Astrocyte of the cerebellum (primary cell): ENCODE data around the gene XKR8.

Experiments used
- DNase-seq: peaks from one replicate; pipeline ENCODE4 v3.0.0-alpha.2; 2011; ENCODE audit warnings: low read depth
- H3K4me3 ChIP-seq: 2 replicates; pipeline ENCODE4 v1.5.1; 2011; ENCODE audit warnings: mild to moderate bottlenecking, low read depth, low read length, moderate library complexity
- in situ Hi-C: cut with HindIII; loops from 2 replicates; pipeline ENCODE4 v1.10.0; 2017; ENCODE audit warnings: low sequenced_read_pairs
- TF ChIP-seq, protein P1 (sequence below): IDR thresholded peaks from 2 replicates; pipeline ENCODE4 v1.5.1; 2012; ENCODE audit warnings: low read length, low read depth, moderate library complexity, mild to moderate bottlenecking; ENCODE audit errors: missing control alignments

The XKR8 gene

DNA sequence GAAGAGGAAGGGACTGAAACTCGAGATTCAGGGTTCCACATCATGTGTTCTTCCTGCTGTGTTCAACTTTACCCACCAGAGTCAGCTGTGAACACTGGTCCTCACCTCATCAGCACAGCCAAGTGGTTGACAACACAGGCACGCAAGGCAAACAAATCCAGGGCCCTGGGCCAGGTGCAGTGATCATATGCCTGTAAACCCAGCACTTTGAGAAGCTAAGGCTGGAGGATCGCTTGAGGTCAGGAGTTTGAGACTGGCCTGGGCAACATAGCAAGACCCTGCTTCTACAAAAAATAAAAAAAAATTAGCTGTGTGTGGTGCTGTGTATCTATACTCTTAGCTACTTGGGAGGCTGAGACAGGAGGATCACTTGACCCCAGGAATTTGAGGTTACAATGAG, 8.4 kb upstream of the XKR8 start:
- no peak for DNase-seq
- in situ Hi-C loops: no loop called here
- TF ChIP-seq, protein P1, sequence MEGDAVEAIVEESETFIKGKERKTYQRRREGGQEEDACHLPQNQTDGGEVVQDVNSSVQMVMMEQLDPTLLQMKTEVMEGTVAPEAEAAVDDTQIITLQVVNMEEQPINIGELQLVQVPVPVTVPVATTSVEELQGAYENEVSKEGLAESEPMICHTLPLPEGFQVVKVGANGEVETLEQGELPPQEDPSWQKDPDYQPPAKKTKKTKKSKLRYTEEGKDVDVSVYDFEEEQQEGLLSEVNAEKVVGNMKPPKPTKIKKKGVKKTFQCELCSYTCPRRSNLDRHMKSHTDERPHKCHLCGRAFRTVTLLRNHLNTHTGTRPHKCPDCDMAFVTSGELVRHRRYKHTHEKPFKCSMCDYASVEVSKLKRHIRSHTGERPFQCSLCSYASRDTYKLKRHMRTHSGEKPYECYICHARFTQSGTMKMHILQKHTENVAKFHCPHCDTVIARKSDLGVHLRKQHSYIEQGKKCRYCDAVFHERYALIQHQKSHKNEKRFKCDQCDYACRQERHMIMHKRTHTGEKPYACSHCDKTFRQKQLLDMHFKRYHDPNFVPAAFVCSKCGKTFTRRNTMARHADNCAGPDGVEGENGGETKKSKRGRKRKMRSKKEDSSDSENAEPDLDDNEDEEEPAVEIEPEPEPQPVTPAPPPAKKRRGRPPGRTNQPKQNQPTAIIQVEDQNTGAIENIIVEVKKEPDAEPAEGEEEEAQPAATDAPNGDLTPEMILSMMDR: no peak
- no peak overlapping the region for H3K4me3 ChIP-seq

DNA sequence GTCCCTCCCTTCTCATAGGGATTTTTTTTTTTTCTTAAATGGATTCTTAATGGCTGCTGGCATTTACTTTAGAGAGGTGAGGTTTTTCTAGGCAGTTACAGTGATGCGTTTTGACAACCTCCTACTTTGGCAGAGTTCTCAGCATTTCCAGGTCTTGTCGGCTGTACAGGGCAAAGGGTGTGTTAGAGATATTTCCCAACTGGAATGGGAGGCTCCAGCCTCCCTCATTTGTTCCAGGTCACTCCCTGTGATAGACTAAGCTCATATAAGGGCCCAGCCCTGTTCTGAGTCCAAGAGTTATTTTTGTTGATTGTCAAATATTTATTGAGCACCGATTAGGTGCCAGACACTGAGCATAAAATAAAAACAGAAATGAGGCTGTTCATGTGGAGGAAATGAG, 7.6 kb upstream of the XKR8 start:
- no peak overlapping the region for H3K4me3 ChIP-seq
- in situ Hi-C loops: no loop called here
- no peak for DNase-seq

DNA sequence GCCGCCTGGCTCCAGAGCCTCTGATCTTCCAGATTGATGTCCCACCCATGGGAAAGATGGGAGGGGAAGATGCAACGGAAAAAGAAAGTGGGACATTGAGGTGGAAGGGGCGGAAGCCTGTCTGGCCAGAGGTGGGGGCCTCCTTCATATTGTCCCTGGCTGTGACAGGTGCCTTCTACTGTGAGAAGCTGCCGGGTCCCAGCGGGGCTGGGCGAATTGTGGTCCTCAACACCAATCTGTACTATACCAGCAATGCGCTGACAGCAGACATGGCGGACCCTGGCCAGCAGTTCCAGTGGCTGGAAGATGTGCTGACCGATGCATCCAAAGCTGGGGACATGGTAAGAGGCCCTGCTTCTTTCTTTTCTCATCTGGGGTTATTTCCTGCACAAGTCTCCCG, 5.6 kb upstream of the XKR8 start:
- in situ Hi-C loops: no loop called here

More for the DNA sequence above, 7.6 kb upstream of the XKR8 start:
- TF ChIP-seq, protein P1: no peak

DNA sequence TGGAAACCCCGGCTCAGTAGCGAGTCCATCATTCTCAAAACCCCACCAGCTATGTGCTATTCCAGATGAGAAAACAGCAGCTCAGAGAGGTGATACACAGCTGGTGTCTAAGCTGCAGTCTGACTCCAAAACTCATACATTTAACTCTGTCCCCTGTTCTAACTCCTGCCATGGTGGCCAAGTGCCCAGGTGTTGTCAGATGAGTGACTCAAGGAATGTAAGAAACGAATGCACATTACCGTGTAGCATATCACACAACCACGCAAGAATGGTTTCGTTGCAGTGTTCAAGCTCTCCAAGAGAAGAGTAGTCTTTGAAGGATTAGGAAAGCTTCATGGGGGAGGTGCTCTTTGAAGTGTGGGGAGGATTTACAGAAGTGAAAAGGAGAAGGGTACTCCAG, 4.7 kb upstream of the XKR8 start:
- DNase-seq: no peak
- no peak overlapping the region for H3K4me3 ChIP-seq
- TF ChIP-seq, protein P1: no peak
- in situ Hi-C loops: no loop called here

More for the DNA sequence above, 5.6 kb upstream of the XKR8 start:
- TF ChIP-seq, protein P1: no peak
- DNase-seq: no peak
- no peak overlapping the region for H3K4me3 ChIP-seq

DNA sequence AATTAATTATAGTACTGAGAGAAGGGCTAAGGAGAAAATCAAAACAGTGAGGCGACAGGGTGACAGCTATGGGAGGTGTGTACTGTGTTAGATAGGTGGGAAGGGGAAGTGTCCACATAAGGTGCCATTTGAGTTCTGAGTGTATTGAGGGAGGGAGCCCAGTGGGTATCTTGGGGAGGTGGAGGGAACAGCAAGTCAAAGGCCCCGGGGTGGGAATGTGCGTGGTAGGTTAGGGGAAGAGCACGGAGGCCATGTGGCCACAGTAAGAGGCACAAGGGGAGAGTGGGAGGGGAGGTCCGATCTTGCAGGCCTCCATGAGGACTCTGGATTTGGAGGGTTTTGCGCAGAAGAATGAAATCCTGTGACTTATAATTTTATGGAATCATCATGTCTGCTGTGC, 3.0 kb upstream of the XKR8 start:
- in situ Hi-C loops: no loop called here
- TF ChIP-seq, protein P1: no peak
- DNase-seq: no peak
- H3K4me3 ChIP-seq: no peak overlapping the region

DNA sequence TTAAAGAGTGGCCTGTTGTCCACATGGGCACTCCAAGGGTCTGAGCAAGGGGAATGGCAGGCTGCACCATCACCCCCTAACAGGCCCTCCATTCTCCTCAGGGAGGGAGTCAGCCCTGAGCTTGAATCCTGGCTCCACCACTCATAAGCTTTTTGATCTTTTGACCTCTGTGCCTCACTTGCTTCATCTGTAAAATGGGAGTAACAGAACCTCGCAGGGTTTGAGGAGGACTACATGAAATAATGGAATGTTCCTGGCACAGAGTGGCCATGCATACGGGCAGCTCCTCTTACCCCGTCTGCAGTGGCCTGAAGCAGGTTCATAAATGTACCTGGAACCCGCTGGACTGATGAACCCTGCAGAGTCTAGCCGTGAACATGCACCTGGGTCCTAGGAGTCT, 2.1 kb upstream of the XKR8 start:
- TF ChIP-seq, protein P1: no peak
- in situ Hi-C loops: no loop called here
- H3K4me3 ChIP-seq: no peak overlapping the region
- DNase-seq: no peak

DNA sequence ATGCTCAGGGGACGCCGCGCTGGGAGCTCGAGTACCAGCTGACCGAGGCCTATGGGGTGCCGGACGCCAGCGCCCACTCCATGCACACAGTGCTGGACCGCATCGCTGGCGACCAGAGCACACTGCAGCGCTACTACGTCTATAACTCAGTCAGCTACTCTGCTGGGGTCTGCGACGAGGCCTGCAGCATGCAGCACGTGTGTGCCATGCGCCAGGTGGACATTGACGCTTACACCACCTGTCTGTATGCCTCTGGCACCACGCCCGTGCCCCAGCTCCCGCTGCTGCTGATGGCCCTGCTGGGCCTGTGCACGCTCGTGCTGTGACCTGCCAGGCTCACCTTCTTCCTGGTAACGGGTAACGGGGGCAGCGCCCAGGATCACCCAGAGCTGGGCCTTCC, 1.3 kb upstream of the XKR8 start:
- DNase-seq: no peak
- H3K4me3 ChIP-seq: no peak overlapping the region
- TF ChIP-seq, protein P1: no peak
- in situ Hi-C loops: no loop called here
